SK-N-SH treated with all-trans-retinoic acid at 6 μM for 48 hours (cell line): ENCODE measurements around the gene PNMA5.

Source experiments
- TCF4 ChIP-seq: fragments of 250-450 bp; sonication (Bioruptor Pico); IDR thresholded peaks from 2 replicates; pipeline ENCODE4 v1.8.0; 2021; ENCODE audit warnings: mild to moderate bottlenecking, moderate library complexity, borderline replicate concordance
- TOX ChIP-seq: fragments of 250-450 bp; sonication (Bioruptor Pico); IDR thresholded peaks from 2 replicates; pipeline ENCODE4 v1.8.0; 2021; ENCODE audit warnings: mild to moderate bottlenecking, moderate library complexity, borderline replicate concordance
- ZNF8 ChIP-seq: fragments of 450-650 bp; formaldehyde crosslinking; IDR thresholded peaks from 2 replicates; pipeline ENCODE4 v1.5.0; 2020; ENCODE audit warnings: mild to moderate bottlenecking, moderate library complexity
- TF ChIP-seq, protein P1 (sequence below): fragments of 250-450 bp; sonication (Bioruptor Pico); IDR thresholded peaks from 2 replicates; pipeline ENCODE4 v1.5.0; 2020; ENCODE audit warnings: mild to moderate bottlenecking, moderate library complexity
- TF ChIP-seq, protein P2 (sequence below): fragments of 250-450 bp; sonication (Bioruptor Pico); IDR thresholded peaks from 2 replicates; pipeline ENCODE4 v1.8.0; 2021; ENCODE audit warnings: low read depth, mild to moderate bottlenecking, moderate library complexity, borderline replicate concordance
- TF ChIP-seq, protein P3 (sequence below): fragments of 250-450 bp; sonication (Bioruptor Pico); IDR thresholded peaks from 2 replicates; pipeline ENCODE4 v1.5.1; 2020; ENCODE audit warnings: low read depth, mild to moderate bottlenecking, moderate library complexity

DNA sequence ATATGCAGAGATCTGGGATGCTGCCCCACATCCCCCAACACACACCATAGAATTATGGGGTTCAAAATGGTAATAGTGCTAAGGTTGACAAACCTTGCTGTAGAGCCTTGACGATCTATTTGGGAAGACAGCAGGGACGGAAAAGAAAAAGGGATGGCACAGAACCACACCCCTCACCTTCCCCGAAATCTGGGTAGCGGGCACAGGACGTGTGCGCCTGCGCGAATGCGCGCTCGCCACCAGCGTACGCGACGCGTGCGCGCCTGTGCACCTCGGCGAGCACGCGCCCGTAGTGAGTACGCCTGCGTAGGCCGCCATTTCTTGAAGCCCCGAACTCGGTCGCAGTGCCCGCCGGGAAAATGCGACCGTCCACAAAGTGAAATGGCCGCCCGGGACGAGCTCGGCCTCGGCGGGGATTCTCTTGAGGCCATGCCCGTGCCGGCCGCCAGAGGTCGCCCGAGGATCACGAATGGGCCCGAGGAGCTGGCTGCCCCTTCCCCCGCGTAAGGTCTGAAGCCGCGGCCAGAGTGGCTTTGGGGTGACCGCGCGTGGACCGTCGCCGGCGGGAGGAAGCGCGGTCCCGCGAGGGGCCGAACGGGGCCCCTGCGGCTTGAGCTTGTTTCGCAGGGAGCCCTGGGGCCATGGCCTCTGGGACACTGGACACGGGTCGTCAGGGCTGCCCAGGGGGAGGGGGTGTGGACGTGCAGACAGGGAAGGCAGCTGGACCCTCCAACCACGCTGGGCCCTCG lies 52.4 kb downstream of the PNMA5 start:
- TF ChIP-seq, protein P1, sequence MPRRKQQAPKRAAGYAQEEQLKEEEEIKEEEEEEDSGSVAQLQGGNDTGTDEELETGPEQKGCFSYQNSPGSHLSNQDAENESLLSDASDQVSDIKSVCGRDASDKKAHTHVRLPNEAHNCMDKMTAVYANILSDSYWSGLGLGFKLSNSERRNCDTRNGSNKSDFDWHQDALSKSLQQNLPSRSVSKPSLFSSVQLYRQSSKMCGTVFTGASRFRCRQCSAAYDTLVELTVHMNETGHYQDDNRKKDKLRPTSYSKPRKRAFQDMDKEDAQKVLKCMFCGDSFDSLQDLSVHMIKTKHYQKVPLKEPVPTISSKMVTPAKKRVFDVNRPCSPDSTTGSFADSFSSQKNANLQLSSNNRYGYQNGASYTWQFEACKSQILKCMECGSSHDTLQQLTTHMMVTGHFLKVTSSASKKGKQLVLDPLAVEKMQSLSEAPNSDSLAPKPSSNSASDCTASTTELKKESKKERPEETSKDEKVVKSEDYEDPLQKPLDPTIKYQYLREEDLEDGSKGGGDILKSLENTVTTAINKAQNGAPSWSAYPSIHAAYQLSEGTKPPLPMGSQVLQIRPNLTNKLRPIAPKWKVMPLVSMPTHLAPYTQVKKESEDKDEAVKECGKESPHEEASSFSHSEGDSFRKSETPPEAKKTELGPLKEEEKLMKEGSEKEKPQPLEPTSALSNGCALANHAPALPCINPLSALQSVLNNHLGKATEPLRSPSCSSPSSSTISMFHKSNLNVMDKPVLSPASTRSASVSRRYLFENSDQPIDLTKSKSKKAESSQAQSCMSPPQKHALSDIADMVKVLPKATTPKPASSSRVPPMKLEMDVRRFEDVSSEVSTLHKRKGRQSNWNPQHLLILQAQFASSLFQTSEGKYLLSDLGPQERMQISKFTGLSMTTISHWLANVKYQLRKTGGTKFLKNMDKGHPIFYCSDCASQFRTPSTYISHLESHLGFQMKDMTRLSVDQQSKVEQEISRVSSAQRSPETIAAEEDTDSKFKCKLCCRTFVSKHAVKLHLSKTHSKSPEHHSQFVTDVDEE (CRISPR knock-in tag): peak; percentile 48; the same call in 1 of the 2 replicates
- TF ChIP-seq TCF4 (CRISPR knock-in tag): no peak
- TF ChIP-seq ZNF8: no peak
- TF ChIP-seq, protein P2, sequence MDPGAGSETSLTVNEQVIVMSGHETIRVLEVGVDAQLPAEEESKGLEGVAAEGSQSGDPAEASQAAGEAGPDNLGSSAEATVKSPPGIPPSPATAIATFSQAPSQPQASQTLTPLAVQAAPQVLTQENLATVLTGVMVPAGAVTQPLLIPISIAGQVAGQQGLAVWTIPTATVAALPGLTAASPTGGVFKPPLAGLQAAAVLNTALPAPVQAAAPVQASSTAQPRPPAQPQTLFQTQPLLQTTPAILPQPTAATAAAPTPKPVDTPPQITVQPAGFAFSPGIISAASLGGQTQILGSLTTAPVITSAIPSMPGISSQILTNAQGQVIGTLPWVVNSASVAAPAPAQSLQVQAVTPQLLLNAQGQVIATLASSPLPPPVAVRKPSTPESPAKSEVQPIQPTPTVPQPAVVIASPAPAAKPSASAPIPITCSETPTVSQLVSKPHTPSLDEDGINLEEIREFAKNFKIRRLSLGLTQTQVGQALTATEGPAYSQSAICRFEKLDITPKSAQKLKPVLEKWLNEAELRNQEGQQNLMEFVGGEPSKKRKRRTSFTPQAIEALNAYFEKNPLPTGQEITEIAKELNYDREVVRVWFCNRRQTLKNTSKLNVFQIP: no peak
- TF ChIP-seq, protein P3, sequence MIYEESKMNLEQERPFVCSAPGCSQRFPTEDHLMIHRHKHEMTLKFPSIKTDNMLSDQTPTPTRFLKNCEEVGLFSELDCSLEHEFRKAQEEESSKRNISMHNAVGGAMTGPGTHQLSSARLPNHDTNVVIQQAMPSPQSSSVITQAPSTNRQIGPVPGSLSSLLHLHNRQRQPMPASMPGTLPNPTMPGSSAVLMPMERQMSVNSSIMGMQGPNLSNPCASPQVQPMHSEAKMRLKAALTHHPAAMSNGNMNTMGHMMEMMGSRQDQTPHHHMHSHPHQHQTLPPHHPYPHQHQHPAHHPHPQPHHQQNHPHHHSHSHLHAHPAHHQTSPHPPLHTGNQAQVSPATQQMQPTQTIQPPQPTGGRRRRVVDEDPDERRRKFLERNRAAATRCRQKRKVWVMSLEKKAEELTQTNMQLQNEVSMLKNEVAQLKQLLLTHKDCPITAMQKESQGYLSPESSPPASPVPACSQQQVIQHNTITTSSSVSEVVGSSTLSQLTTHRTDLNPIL (CRISPR knock-in tag): no peak
- no peak for TF ChIP-seq TOX (CRISPR knock-in tag)
